GM12878 (cell line): ENCODE measurements around the gene RIPOR3.

Source experiments
- HCFC1 ChIP-seq: fragments of 150-350 bp; IDR thresholded peaks from 2 replicates; pipeline ENCODE4 v1.6.1; 2014; ENCODE audit warnings: low read length
- TF ChIP-seq, protein P1 (sequence below), 3 experiments: IDR thresholded peaks in 2 of 3; conservative IDR thresholded peaks in 1 of 3; 2 replicates each; pipeline ENCODE4 v1.5.1; 2011; ENCODE audit warnings: low read depth in 3 of 3, low read length in 3 of 3, mild to moderate bottlenecking in 3 of 3, control low read depth in 2 of 3, moderate library complexity in 2 of 3, inconsistent platforms in 1 of 3, mixed read lengths in 1 of 3; ENCODE audit not compliant: control insufficient read depth in 2 of 3, insufficient read depth in 1 of 3; ENCODE audit errors: extremely low read depth in 1 of 3

DNA sequence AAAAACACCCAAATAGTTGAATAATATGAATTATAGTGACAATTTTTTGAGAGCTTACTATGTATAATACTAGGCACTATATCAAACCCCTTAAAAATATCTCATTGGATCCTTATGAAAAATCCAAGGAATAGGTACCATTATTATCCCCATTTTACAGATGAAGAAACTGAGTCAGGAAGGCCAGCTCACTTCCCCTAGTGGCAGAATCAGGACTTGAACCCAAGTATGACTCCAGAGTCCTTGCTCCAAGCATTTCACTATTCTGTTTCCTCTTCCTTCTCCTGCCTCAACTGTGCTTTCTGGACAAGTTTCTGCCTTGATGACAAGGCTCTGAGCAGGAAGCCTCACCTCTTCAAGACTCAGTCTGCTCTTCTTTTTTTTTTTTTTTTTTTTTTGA lies 29.2 kb upstream of the RIPOR3 start:
- TF ChIP-seq, protein P1, sequence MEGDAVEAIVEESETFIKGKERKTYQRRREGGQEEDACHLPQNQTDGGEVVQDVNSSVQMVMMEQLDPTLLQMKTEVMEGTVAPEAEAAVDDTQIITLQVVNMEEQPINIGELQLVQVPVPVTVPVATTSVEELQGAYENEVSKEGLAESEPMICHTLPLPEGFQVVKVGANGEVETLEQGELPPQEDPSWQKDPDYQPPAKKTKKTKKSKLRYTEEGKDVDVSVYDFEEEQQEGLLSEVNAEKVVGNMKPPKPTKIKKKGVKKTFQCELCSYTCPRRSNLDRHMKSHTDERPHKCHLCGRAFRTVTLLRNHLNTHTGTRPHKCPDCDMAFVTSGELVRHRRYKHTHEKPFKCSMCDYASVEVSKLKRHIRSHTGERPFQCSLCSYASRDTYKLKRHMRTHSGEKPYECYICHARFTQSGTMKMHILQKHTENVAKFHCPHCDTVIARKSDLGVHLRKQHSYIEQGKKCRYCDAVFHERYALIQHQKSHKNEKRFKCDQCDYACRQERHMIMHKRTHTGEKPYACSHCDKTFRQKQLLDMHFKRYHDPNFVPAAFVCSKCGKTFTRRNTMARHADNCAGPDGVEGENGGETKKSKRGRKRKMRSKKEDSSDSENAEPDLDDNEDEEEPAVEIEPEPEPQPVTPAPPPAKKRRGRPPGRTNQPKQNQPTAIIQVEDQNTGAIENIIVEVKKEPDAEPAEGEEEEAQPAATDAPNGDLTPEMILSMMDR (IDR thresholded peaks at IDR 0.05 in 2 of 3, conservative IDR thresholded peaks at IDR 0.05 in 1 of 3; ENCODE audit: control insufficient read depth in 2 of 3, extremely low read depth in 1 of 3, insufficient read depth in 1 of 3, low read depth in 3 of 3, low read length in 3 of 3) = no peak
- TF ChIP-seq HCFC1 = no peak
